Hepatocyte (in vitro differentiated cells): ENCODE data around the gene SPTBN5.

Experiments used
- CTCF ChIP-seq: fragments of 200-600 bp; sonication (generic); IDR thresholded peaks from 2 replicates; pipeline ENCODE4 v1.5.1; 2016; ENCODE audit warnings: antibody characterized with exemption, mild to moderate bottlenecking; ENCODE audit not compliant: poor library complexity
- EZH2 ChIP-seq: fragments of 200-600 bp; sonication (generic); IDR thresholded peaks from 2 replicates; pipeline ENCODE4 v1.6.1; 2016; ENCODE audit warnings: antibody characterized with exemption, mild to moderate bottlenecking, borderline replicate concordance
- EZH2phosphoT487 ChIP-seq: fragments of 200-600 bp; sonication (generic); IDR thresholded peaks from one replicate; pipeline ENCODE4 v1.6.1; 2018; ENCODE audit warnings: antibody characterized with exemption, mild to moderate bottlenecking, low read depth, moderate library complexity; ENCODE audit not compliant: unreplicated experiment, severe bottlenecking

GRCh38 chr15:41932511-41933289 is 38.8 kb upstream of the SPTBN5 start:
- TF ChIP-seq CTCF (no peak), EZH2 (no peak), EZH2phosphoT487 (no peak)
